IMR-90 (cell line): ENCODE data around the gene REEP2.

ENCODE experiments used
- BHLHE40 ChIP-seq: fragments of 150-350 bp; IDR thresholded peaks from 2 replicates; pipeline ENCODE4 v1.6.1; 2016; ENCODE audit warnings: mild to moderate bottlenecking, low read depth, low read length
- CEBPB ChIP-seq: IDR thresholded peaks from 2 replicates; pipeline ENCODE4 v1.6.1; 2012; ENCODE audit warnings: low read depth, low read length, improper control_type of control experiment
- CHD1 ChIP-seq: IDR thresholded peaks from 2 replicates; pipeline ENCODE4 v1.6.1; 2012; ENCODE audit warnings: low read depth, low read length, improper control_type of control experiment
- MAFK ChIP-seq: IDR thresholded peaks from 2 replicates; pipeline ENCODE4 v1.6.1; 2012; ENCODE audit warnings: low read depth, low read length, improper control_type of control experiment
- MAZ ChIP-seq: IDR thresholded peaks from 2 replicates; pipeline ENCODE4 v1.6.1; 2012; ENCODE audit warnings: low read depth, mild to moderate bottlenecking, low read length, improper control_type of control experiment, moderate library complexity, borderline replicate concordance
- MXI1 ChIP-seq: IDR thresholded peaks from 2 replicates; pipeline ENCODE4 v1.6.1; 2012; ENCODE audit warnings: low read depth, mild to moderate bottlenecking, low read length, moderate library complexity, borderline replicate concordance
- NFE2L2 ChIP-seq: fragments of 150-350 bp; IDR thresholded peaks from 2 replicates; pipeline ENCODE4 v1.6.1; 2016; ENCODE audit warnings: low read depth, mild to moderate bottlenecking, low read length
- POLR2A ChIP-seq: IDR thresholded peaks from 2 replicates; pipeline ENCODE4 v1.6.1; 2012; ENCODE audit warnings: mild to moderate bottlenecking, low read depth, low read length
- RAD21 ChIP-seq: IDR thresholded peaks from 2 replicates; pipeline ENCODE4 v1.6.1; 2012; ENCODE audit warnings: low read length, improper control_type of control experiment
- RCOR1 ChIP-seq: IDR thresholded peaks from 2 replicates; pipeline ENCODE4 v1.6.1; 2012; ENCODE audit warnings: mild to moderate bottlenecking, low read length, improper control_type of control experiment; ENCODE audit not compliant: insufficient replicate concordance
- RFX5 ChIP-seq: IDR thresholded peaks from 2 replicates; pipeline ENCODE4 v1.8.0; 2012; ENCODE audit warnings: low read depth, mild to moderate bottlenecking, low read length, moderate library complexity
- SMC3 ChIP-seq: fragments of 150-350 bp; IDR thresholded peaks from 2 replicates; pipeline ENCODE4 v1.6.1; 2016; ENCODE audit warnings: low read depth, mild to moderate bottlenecking, antibody characterized with exemption, low read length, moderate library complexity
- USF2 ChIP-seq: fragments of 150-350 bp; IDR thresholded peaks from 2 replicates; pipeline ENCODE4 v1.6.1; 2017; ENCODE audit warnings: mild to moderate bottlenecking, antibody characterized with exemption, low read length, low read depth
- TF ChIP-seq, protein P1 (sequence below): conservative IDR thresholded peaks from 2 replicates; pipeline ENCODE4 v1.5.1; 2012; ENCODE audit warnings: mild to moderate bottlenecking, low read depth, low read length, improper control_type of control experiment

DNA sequence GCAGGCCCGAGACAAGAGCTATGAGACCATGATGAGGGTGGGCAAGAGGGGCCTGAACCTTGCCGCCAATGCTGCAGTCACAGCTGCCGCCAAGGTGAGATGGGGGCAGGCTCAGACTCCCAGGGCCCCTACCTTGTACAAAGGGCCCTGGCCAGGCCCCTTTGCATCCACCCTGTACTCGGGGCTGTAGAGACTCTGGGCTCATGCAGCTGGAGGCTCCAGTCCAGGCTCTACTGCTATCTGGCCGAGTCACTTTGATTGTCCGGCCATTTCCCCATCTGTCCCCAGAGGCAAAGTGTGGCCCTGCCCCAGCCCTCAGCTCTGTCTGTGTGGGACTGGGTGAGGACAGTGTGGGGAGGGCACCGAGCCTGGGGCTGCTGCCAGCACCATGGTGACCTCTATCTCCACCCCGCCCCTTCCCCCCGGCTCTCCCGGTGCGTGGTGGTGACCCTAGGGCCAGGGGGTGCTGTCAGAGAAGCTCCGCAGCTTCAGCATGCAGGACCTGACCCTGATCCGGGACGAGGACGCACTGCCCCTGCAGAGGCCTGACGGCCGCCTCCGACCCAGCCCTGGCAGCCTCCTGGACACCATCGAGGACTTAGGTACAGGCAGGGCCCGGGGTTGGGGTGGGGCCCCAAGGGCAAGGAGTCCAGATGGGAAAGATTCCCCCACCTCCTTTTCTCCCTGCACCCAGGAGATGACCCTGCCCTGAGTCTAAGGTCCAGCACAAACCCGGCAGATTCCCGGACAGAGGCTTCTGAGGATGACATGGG, 6.1 kb downstream of the REEP2 start:
- TF ChIP-seq, protein P1, sequence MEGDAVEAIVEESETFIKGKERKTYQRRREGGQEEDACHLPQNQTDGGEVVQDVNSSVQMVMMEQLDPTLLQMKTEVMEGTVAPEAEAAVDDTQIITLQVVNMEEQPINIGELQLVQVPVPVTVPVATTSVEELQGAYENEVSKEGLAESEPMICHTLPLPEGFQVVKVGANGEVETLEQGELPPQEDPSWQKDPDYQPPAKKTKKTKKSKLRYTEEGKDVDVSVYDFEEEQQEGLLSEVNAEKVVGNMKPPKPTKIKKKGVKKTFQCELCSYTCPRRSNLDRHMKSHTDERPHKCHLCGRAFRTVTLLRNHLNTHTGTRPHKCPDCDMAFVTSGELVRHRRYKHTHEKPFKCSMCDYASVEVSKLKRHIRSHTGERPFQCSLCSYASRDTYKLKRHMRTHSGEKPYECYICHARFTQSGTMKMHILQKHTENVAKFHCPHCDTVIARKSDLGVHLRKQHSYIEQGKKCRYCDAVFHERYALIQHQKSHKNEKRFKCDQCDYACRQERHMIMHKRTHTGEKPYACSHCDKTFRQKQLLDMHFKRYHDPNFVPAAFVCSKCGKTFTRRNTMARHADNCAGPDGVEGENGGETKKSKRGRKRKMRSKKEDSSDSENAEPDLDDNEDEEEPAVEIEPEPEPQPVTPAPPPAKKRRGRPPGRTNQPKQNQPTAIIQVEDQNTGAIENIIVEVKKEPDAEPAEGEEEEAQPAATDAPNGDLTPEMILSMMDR = no peak
- TF ChIP-seq POLR2A (no peak), RCOR1 (no peak), MAZ (no peak), RAD21 (no peak), BHLHE40 (no peak), USF2 (no peak), CEBPB (no peak), CHD1 (no peak), MXI1 (no peak), SMC3 (no peak), MAFK (no peak), RFX5 (no peak), NFE2L2 (no peak)
